Activated CD4-positive, alpha-beta memory T cell treated with anti-CD3 and anti-CD28 coated beads for 36 hours (primary cell): ENCODE results near the gene PAK1. TPM values are rescaled to one million over a fixed set of nuclear protein-coding genes. Genes with fewer than 3 reads are reported as not detected.

Source experiments
- CTCF ChIA-PET: fragments of 350-600 bp; sonication (Branson Sonifier 250); formaldehyde crosslinking; loops from one replicate; lab custom pipeline; 2021; ENCODE audit warnings: antibody characterized with exemption, inconsistent platforms; lab: Charles Lee
- POLR2A ChIA-PET: fragments of 350-600 bp; sonication (Branson Sonifier 250); formaldehyde crosslinking; loops from one replicate; lab custom pipeline; 2021; ENCODE audit warnings: antibody characterized with exemption; lab: Charles Lee
- DNase-seq: peaks from one replicate; pipeline ENCODE4 v3.0.0-alpha.2; 2020
- H3K27ac Mint-ChIP-seq: one replicate; pipeline ENCODE4 v1.8.0; 2021; ENCODE audit warnings: mixed read lengths
- H3K27me3 Mint-ChIP-seq: one replicate; pipeline ENCODE4 v1.8.0; 2021; ENCODE audit warnings: mixed read lengths
- H3K36me3 Mint-ChIP-seq: one replicate; pipeline ENCODE4 v1.8.0; 2021; ENCODE audit warnings: mixed read lengths
- H3K4me1 Mint-ChIP-seq: one replicate; pipeline ENCODE4 v1.8.0; 2021; ENCODE audit warnings: low read depth, mixed read lengths
- H3K4me3 Mint-ChIP-seq: one replicate; pipeline ENCODE4 v1.8.0; 2021; ENCODE audit warnings: mild to moderate bottlenecking, mixed read lengths
- H3K9me3 Mint-ChIP-seq: one replicate; pipeline ENCODE4 v1.8.0; 2021; ENCODE audit warnings: mixed read lengths
- intact Hi-C: fragments of 100-400 bp; cut with micrococcal nuclease; formaldehyde crosslinking; loops from one replicate; pipeline ENCODE4 v1.15.1; 2023
- total RNA-seq, 2 experiments: library from RNA; stranded (reverse); gene quantifications; one replicate each; pipeline ENCODE4 v1.2.3, GENCODE V29; 2021

The PAK1 gene
- total RNA-seq, 2 experiments from 2014 or later, result 30.4 to 33.1 TPM

- H3K36me3 Mint-ChIP-seq, result peaks cover 3% of the 10 kb centered on the region
- H3K27me3 Mint-ChIP-seq, result no peaks in the 10 kb centered on the region
- ChIA-PET POLR2A (no interaction called here), CTCF (no interaction called here)
- H3K4me1 Mint-ChIP-seq, result no peaks in the 10 kb centered on the region
- no peaks in the 10 kb centered on the region for H3K9me3 Mint-ChIP-seq
- DNase-seq, result no peak
- H3K27ac Mint-ChIP-seq, result no peak overlapping the region
- no peak overlapping the region for H3K4me3 Mint-ChIP-seq
- intact Hi-C loops, result no loop called here
These were observed 126.8 kb downstream of the PAK1 start for GRCh38 chr11:77346906-77347603.

- Mint-ChIP-seq H3K4me3 (no peak overlapping the region), H3K27ac (no peak overlapping the region), H3K4me1 (no peaks in the 10 kb centered on the region), H3K27me3 (no peaks in the 10 kb centered on the region), H3K9me3 (no peaks in the 10 kb centered on the region), H3K36me3 (peaks cover 9% of the 10 kb centered on the region)
- ChIA-PET POLR2A (no interaction called here), CTCF (no interaction called here)
- DNase-seq, result no peak
- intact Hi-C loops, result no loop called here
These were observed 128.3 kb downstream of the PAK1 start for GRCh38 chr11:77345621-77346020.

DNA sequence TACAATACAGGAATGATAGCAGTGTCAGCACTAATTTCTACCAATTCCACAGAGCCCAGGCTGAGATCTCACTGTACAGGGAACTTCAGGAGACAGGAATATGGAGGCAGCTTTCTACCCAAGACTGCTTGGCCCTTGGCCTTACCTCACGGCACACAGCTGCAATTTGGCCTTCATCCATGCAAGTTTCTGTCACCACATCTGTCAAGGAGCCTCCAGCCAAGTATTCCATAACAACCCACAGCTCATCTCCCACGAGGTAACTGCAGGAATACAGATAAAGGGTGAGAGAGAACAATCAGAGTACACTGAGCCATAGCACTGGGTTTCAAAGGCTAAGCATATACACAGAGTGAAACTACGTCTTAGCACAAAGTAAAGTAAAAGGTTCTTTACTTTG lies 133.4 kb downstream of the PAK1 start:
- ChIA-PET CTCF (no interaction called here), POLR2A (no interaction called here)
- no peak overlapping the region for H3K27ac Mint-ChIP-seq
- no peaks in the 10 kb centered on the region for H3K4me1 Mint-ChIP-seq
- intact Hi-C loops, result no loop called here
- no peaks in the 10 kb centered on the region for H3K27me3 Mint-ChIP-seq
- DNase-seq, result no peak
- H3K36me3 Mint-ChIP-seq, result peaks cover 10% of the 10 kb centered on the region
- no peaks in the 10 kb centered on the region for H3K9me3 Mint-ChIP-seq
- H3K4me3 Mint-ChIP-seq, result no peak overlapping the region

DNA sequence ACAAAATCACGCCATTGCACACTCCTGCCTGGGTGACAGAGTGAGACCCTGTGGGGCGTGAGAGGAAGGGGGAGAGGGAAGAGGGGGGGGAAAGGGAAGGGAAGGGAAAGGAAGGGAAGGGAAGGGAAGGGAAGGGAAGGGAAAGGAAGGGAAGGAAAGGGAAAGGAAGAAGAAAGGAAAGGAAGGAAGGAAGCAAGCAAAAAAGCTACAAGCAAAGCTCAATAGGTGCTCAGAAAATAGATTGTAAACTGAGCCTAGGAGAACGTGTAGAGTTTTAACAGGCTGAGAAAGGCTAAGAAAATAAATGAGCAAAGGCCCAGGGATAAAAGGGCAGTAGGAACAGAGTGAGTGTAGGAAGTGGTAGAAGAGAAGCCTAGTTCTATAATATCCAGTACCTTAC lies 141.6 kb downstream of the PAK1 start:
- no peaks in the 10 kb centered on the region for H3K27me3 Mint-ChIP-seq
- POLR2A ChIA-PET, result no interaction called here
- CTCF ChIA-PET, result interaction anchor here (1.7 kb wide), 1 partner anchor 216 kb away, joined by 3 read pairs; no protein-coding TSS in a partner anchor
- no peak for DNase-seq
- intact Hi-C loops, result no loop called here
- peaks cover 32% of the 10 kb centered on the region for H3K36me3 Mint-ChIP-seq
- no peak overlapping the region for H3K27ac Mint-ChIP-seq
- H3K4me1 Mint-ChIP-seq, result no peaks in the 10 kb centered on the region
- no peak overlapping the region for H3K4me3 Mint-ChIP-seq
- H3K9me3 Mint-ChIP-seq, result peaks cover 3% of the 10 kb centered on the region

DNA sequence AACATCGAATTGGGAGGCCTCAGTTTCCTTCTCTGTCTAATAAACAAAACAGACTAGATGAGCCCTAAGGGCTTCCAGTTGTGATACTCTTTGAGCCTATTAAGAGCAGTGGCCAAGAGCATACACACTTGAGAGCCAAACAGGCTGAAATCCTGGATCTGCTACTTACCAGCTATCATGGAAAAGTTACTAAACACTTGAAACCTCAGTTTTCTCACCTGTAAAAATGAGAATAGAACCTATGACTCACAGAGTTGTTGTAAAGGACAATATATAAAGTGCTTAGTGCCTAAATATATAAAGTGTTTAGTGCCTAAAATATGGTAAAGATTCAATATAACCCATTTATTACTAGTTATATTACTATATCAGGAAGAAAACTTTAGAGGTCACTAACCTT lies 148.7 kb downstream of the PAK1 start:
- CTCF ChIA-PET, result interaction anchor here (1.1 kb wide), 1 partner anchor 224 kb away, joined by 3 read pairs; no protein-coding TSS in a partner anchor
- peaks cover 30% of the 10 kb centered on the region for H3K36me3 Mint-ChIP-seq

GRCh38 chr11:77324508-77324907 lies 149.4 kb downstream of the PAK1 start:
- intact Hi-C loops, result no loop called here
- Mint-ChIP-seq H3K27ac (no peak overlapping the region), H3K27me3 (no peaks in the 10 kb centered on the region), H3K36me3 (peaks cover 29% of the 10 kb centered on the region), H3K4me1 (no peaks in the 10 kb centered on the region), H3K4me3 (no peak overlapping the region), H3K9me3 (no peaks in the 10 kb centered on the region)
- no peak for DNase-seq
- POLR2A ChIA-PET, result no interaction called here
- CTCF ChIA-PET, result interaction anchor here (1.1 kb wide), 1 partner anchor 224 kb away, joined by 3 read pairs; no protein-coding TSS in a partner anchor

More for the DNA sequence above, 148.7 kb downstream of the PAK1 start:
- Mint-ChIP-seq H3K9me3 (no peaks in the 10 kb centered on the region), H3K4me3 (no peak overlapping the region), H3K4me1 (no peaks in the 10 kb centered on the region), H3K27ac (no peak overlapping the region), H3K27me3 (no peaks in the 10 kb centered on the region)
- no peak for DNase-seq
- intact Hi-C loops, result no loop called here
- POLR2A ChIA-PET, result no interaction called here

DNA sequence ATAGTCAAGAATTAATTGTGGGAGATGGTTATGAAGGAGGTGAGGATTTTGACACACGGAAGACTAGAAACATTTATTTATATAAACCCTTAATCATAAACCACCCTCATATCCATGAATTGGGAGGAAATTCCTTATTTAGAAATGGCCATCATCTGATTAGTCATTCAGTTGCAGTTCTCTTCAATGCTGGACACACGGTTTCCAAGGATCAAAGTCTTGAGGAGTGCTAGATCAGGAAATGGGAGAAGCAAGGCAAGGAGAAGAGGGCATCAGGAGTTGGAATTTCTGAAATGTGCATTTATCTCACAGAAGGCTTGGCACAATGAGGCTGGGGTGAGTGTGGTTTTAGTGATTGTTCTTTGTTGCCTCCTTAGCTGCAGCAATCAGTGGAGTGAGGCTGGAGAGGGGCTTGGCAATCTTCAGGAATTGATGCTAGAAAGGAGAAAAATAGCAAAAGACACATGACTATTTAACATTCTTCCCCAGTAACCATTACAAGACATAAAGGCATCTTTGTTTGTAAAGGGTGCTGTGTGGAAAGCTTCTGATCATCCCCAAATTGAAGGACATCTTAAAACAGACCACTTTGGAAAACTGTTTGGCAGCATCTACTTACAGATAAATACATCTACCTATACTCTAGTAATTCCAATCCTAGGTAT lies 150.8 kb downstream of the PAK1 start:
- CTCF ChIA-PET, result no interaction called here
- intact Hi-C loops, result no loop called here

GRCh38 chr11:77322506-77322905 lies 151.4 kb downstream of the PAK1 start:
- no peak overlapping the region for H3K4me3 Mint-ChIP-seq
- H3K4me1 Mint-ChIP-seq, result no peaks in the 10 kb centered on the region
- H3K27ac Mint-ChIP-seq, result no peak overlapping the region
- H3K27me3 Mint-ChIP-seq, result no peaks in the 10 kb centered on the region
- H3K36me3 Mint-ChIP-seq, result peaks cover 16% of the 10 kb centered on the region
- H3K9me3 Mint-ChIP-seq, result no peaks in the 10 kb centered on the region
- POLR2A ChIA-PET, result interaction anchor here (0.6 kb wide), 1 partner anchor 275 kb away, joined by 4 read pairs; no protein-coding TSS in a partner anchor
- no peak for DNase-seq
- intact Hi-C loops, result no loop called here
- CTCF ChIA-PET, result no interaction called here

More for the DNA sequence above, 150.8 kb downstream of the PAK1 start:
- H3K36me3 Mint-ChIP-seq, result peaks cover 20% of the 10 kb centered on the region
- no peak overlapping the region for H3K27ac Mint-ChIP-seq
- H3K27me3 Mint-ChIP-seq, result no peaks in the 10 kb centered on the region
- DNase-seq, result no peak
- POLR2A ChIA-PET, result no interaction called here
- no peaks in the 10 kb centered on the region for H3K4me1 Mint-ChIP-seq
- H3K9me3 Mint-ChIP-seq, result no peaks in the 10 kb centered on the region
- no peak overlapping the region for H3K4me3 Mint-ChIP-seq

DNA sequence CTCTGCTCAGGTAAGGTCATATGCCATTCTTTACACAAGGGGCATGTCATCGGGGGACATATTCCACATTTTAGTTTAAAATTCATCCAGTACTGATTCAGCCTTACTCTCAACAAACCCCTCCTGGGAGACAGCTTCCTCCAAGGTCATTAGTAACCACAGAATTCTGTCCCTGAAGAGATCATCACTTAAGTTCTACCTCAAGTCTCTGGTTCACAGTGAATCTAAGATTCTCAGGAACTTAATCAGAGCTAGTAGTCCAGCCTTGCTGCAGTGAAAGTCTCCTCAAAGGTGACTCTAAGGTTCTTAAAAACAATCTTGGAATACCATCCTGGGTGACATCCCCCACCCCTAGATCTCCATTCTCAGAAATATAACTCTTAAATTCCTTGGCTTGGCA lies 153.5 kb downstream of the PAK1 start:
- DNase-seq, result no peak
- Mint-ChIP-seq H3K36me3 (peaks cover 5% of the 10 kb centered on the region), H3K4me3 (no peak overlapping the region), H3K9me3 (no peaks in the 10 kb centered on the region), H3K27me3 (no peaks in the 10 kb centered on the region), H3K27ac (no peak overlapping the region), H3K4me1 (no peaks in the 10 kb centered on the region)
- ChIA-PET CTCF (interaction anchor here (1.0 kb wide), 1 partner anchor 193 kb away, joined by 3 read pairs; no protein-coding TSS in a partner anchor), POLR2A (no interaction called here)
- intact Hi-C loops, result no loop called here

- H3K36me3 Mint-ChIP-seq, result peaks cover 5% of the 10 kb centered on the region
- H3K4me3 Mint-ChIP-seq, result no peak overlapping the region
These were observed 155.3 kb downstream of the PAK1 start for GRCh38 chr11:77318600-77318999.

DNA sequence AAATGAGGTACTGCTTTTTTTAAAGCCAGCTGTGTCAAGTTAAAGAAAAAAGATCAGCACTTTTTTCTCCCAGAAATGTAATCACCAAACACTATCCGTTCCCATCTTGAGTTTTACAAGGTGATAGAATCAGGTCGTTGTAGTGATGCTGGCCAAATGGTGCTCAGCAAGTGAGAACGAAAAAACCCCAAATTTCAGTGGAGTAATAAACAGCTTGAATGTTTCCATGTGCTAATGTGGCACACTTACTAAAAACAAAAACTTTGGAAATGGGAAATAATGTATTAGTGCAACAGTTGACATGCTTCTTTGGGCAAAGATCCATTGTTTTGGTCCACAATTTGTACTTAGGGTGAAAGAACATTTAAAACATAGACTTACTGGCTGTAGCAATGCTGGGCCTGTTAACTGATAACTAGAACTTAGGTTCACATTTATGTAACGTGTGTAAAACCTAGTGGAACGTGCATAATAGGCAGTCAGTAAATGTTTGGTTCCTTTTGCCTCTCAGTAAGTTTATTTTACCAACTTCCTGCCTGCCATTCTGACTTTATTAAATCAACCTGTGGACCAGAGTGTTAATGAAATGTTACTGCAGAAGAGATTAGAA lies 157.1 kb downstream of the PAK1 start:
- Mint-ChIP-seq H3K36me3 (no peaks in the 10 kb centered on the region), H3K4me3 (no peak overlapping the region), H3K9me3 (no peaks in the 10 kb centered on the region), H3K27me3 (peaks cover 1% of the 10 kb centered on the region), H3K27ac (no peak overlapping the region), H3K4me1 (no peaks in the 10 kb centered on the region)
- no peak for DNase-seq
- intact Hi-C loops, result no loop called here
- ChIA-PET POLR2A (no interaction called here), CTCF (no interaction called here)

More at GRCh38 chr11:77318600-77318999, 155.3 kb downstream of the PAK1 start:
- H3K27me3 Mint-ChIP-seq, result peaks cover 1% of the 10 kb centered on the region
- no peak for DNase-seq
- H3K27ac Mint-ChIP-seq, result no peak overlapping the region
- intact Hi-C loops, result no loop called here
- H3K4me1 Mint-ChIP-seq, result no peaks in the 10 kb centered on the region
- ChIA-PET POLR2A (no interaction called here), CTCF (no interaction called here)
- no peaks in the 10 kb centered on the region for H3K9me3 Mint-ChIP-seq

GRCh38 chr11:77312107-77312506 lies 161.8 kb downstream of the PAK1 start:
- Mint-ChIP-seq H3K4me1 (peaks cover 3% of the 10 kb centered on the region), H3K27ac (no peak overlapping the region), H3K36me3 (no peaks in the 10 kb centered on the region), H3K9me3 (no peaks in the 10 kb centered on the region), H3K27me3 (peaks cover 1% of the 10 kb centered on the region), H3K4me3 (no peak overlapping the region)
- no peak for DNase-seq
- POLR2A ChIA-PET, result no interaction called here
- CTCF ChIA-PET, result no interaction called here
- intact Hi-C loops, result no loop called here
